ENCODE data around the gene C13orf42. TPM values are rescaled to one million over a fixed set of nuclear protein-coding genes. Genes with fewer than 3 reads are reported as not detected.

Gene C13orf42
- polyA plus RNA-seq, 3 donors: not detected

DNA sequence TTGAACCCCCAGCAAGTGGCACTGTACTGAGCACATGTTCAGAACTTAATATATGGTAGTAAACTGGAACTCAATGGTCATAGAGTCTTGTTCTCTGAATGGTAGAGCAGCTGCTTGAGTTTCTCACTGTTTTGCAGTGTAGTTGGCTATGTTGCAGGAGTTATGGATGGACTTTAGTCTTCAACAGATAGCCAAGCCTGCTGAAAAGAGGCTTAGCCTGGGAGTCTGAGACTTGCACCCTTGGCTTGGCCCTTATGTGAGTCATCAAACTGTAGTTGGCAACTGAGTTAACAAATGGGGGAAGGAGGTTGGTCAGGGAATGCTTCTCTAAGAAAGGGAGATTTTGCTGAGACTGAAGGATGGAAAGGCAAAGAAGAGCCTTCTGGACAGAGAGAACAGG, 62.5 kb downstream of the C13orf42 start:
- Mint-ChIP-seq H3K9me3 (no peaks in the 10 kb centered on the region), H3K4me3 (no peak overlapping the region), H3K4me1 (peaks cover 12% of the 10 kb centered on the region), H3K27ac (no peak overlapping the region), H3K27me3 (ENCODE audit: low read depth in 3 of 3) (peaks cover 0 to 6% (median 0%) of the 10 kb centered on the region in 3 donors), H3K36me3 (no peaks in the 10 kb centered on the region)
- H4K20me1 ChIP-seq (ENCODE audit: insufficient read depth, low read length): no peaks in the 10 kb centered on the region
- H3K4me2 ChIP-seq (replicated peaks; ENCODE audit: extremely low read depth, low read length, poor library complexity, severe bottlenecking): no peak overlapping the region
- no peak for DNase-seq
- no peak overlapping the region for H3K27ac ChIP-seq (ENCODE audit: low read depth in 1 of 2, low read length in 2 of 2)
- no peaks in the 10 kb centered on the region for H3K36me3 ChIP-seq (replicated peaks in 1 of 2; ENCODE audit: control insufficient read depth in 1 of 2, insufficient read depth in 2 of 2, low read length in 2 of 2)
- peaks cover 4 to 5% of the 10 kb centered on the region in 2 donors for H3K4me1 ChIP-seq (ENCODE audit: control insufficient read depth in 1 of 2, insufficient read depth in 2 of 2, low read length in 2 of 2)
- H3K9me3 ChIP-seq (replicated peaks in 1 of 2; ENCODE audit: control insufficient read depth in 1 of 2, insufficient read depth in 1 of 2, low read length in 2 of 2): no peaks in the 10 kb centered on the region
- no peaks in the 10 kb centered on the region for H3K79me2 ChIP-seq (ENCODE audit: insufficient read depth, low read length)
- H3K27me3 ChIP-seq (ENCODE audit: control insufficient read depth in 2 of 2, insufficient read depth in 2 of 2, low read length in 2 of 2): no peaks in the 10 kb centered on the region
- no peak overlapping the region for H3K4me3 ChIP-seq (replicated peaks in 1 of 3; ENCODE audit: low read depth in 2 of 3, low read length in 3 of 3)
- no peak overlapping the region for H2AFZ ChIP-seq (ENCODE audit: insufficient read depth, low read depth, low read length, poor library complexity, severe bottlenecking)
- H3K9ac ChIP-seq (ENCODE audit: insufficient read depth, low read length, poor library complexity, severe bottlenecking): no peak overlapping the region
- intact Hi-C loops (cut with micrococcal nuclease): no loop called here
- TF ChIP-seq, protein P1, sequence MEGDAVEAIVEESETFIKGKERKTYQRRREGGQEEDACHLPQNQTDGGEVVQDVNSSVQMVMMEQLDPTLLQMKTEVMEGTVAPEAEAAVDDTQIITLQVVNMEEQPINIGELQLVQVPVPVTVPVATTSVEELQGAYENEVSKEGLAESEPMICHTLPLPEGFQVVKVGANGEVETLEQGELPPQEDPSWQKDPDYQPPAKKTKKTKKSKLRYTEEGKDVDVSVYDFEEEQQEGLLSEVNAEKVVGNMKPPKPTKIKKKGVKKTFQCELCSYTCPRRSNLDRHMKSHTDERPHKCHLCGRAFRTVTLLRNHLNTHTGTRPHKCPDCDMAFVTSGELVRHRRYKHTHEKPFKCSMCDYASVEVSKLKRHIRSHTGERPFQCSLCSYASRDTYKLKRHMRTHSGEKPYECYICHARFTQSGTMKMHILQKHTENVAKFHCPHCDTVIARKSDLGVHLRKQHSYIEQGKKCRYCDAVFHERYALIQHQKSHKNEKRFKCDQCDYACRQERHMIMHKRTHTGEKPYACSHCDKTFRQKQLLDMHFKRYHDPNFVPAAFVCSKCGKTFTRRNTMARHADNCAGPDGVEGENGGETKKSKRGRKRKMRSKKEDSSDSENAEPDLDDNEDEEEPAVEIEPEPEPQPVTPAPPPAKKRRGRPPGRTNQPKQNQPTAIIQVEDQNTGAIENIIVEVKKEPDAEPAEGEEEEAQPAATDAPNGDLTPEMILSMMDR (IDR thresholded peaks at IDR 0.05): no peak

DNA sequence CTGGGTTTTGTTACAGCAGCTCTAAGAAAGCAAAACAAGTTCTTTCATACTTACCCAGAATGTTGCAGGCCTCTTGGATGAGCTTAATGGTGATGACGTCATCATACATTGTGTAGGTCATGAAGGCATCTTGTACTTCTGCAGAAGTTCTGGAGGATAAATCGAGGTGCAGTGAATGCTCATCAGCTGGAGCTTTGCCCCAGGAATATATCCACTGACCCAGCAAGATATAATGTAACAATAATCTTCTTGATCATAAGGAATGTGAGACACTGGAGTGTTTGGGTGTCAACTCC, 63.0 kb downstream of the C13orf42 start:
- WGBS (ENCODE audit: insufficient coverage): no CpG with 5 or more reads among the region's 2 CpGs
- no peak overlapping the region for H3K9ac ChIP-seq (ENCODE audit: insufficient read depth, low read length, poor library complexity, severe bottlenecking)
- H2AFZ ChIP-seq (ENCODE audit: insufficient read depth, low read depth, low read length, poor library complexity, severe bottlenecking): no peak overlapping the region
- H3K36me3 Mint-ChIP-seq: no peaks in the 10 kb centered on the region
- no peak overlapping the region for H3K27ac ChIP-seq (ENCODE audit: low read depth in 1 of 2, low read length in 2 of 2)
- intact Hi-C loops (cut with micrococcal nuclease): no loop called here
- TF ChIP-seq, protein P1 (IDR thresholded peaks at IDR 0.05): no peak
- peaks cover 12% of the 10 kb centered on the region for H3K4me1 Mint-ChIP-seq
- DNase-seq: no peak
- H3K4me2 ChIP-seq (replicated peaks; ENCODE audit: extremely low read depth, low read length, poor library complexity, severe bottlenecking): no peak overlapping the region
- no peaks in the 10 kb centered on the region for H3K9me3 Mint-ChIP-seq
- H3K4me3 ChIP-seq (replicated peaks in 1 of 3; ENCODE audit: low read depth in 2 of 3, low read length in 3 of 3): no peak overlapping the region
- no peaks in the 10 kb centered on the region for H3K36me3 ChIP-seq (replicated peaks in 1 of 2; ENCODE audit: control insufficient read depth in 1 of 2, insufficient read depth in 2 of 2, low read length in 2 of 2)
- H3K79me2 ChIP-seq (ENCODE audit: insufficient read depth, low read length): no peaks in the 10 kb centered on the region
- no peak overlapping the region for H3K4me3 Mint-ChIP-seq
- H3K9me3 ChIP-seq (replicated peaks in 1 of 2; ENCODE audit: control insufficient read depth in 1 of 2, insufficient read depth in 1 of 2, low read length in 2 of 2): no peaks in the 10 kb centered on the region
- no peaks in the 10 kb centered on the region for H4K20me1 ChIP-seq (ENCODE audit: insufficient read depth, low read length)
- peaks cover 4 to 5% of the 10 kb centered on the region in 2 donors for H3K4me1 ChIP-seq (ENCODE audit: control insufficient read depth in 1 of 2, insufficient read depth in 2 of 2, low read length in 2 of 2)
- H3K27ac Mint-ChIP-seq: no peak overlapping the region
- no peaks in the 10 kb centered on the region for H3K27me3 ChIP-seq (ENCODE audit: control insufficient read depth in 2 of 2, insufficient read depth in 2 of 2, low read length in 2 of 2)
- peaks cover 0 to 6% (median 0%) of the 10 kb centered on the region in 3 donors for H3K27me3 Mint-ChIP-seq (ENCODE audit: low read depth in 3 of 3)

All from CD14-positive monocyte (primary cell).